ENCODE results near the gene DUS1L.

DNA sequence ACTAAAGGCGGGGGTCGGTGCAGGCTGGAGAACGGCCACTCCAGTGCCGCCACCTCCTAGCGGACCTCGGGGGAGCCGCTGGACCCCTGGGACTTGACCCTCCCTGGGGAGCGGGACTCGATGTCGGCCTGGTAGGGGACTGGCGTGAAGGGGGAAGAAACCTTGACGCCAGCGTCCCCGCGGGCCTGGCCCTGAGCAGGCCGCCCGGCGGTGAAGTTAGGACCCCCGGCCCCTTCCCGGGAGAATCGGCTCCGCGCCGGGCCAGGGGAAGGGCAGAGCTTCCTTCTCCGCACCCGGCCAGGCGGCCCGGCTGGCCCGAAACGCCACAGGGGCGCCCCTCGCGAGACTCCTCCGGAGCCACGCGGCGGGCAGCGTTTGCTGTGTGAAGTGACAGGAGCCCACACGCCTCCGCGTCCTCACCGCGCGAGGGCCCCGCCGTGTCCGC, 389 bp downstream of the DUS1L start:
- TF ChIP-seq, protein P1, sequence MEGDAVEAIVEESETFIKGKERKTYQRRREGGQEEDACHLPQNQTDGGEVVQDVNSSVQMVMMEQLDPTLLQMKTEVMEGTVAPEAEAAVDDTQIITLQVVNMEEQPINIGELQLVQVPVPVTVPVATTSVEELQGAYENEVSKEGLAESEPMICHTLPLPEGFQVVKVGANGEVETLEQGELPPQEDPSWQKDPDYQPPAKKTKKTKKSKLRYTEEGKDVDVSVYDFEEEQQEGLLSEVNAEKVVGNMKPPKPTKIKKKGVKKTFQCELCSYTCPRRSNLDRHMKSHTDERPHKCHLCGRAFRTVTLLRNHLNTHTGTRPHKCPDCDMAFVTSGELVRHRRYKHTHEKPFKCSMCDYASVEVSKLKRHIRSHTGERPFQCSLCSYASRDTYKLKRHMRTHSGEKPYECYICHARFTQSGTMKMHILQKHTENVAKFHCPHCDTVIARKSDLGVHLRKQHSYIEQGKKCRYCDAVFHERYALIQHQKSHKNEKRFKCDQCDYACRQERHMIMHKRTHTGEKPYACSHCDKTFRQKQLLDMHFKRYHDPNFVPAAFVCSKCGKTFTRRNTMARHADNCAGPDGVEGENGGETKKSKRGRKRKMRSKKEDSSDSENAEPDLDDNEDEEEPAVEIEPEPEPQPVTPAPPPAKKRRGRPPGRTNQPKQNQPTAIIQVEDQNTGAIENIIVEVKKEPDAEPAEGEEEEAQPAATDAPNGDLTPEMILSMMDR (IDR thresholded peaks at IDR 0.05): no peak
- TF ChIP-seq POLR2A (IDR thresholded peaks at IDR 0.05): no peak
